Keratinocyte (primary cell): ENCODE data around the gene ACRBP. TPM values are rescaled to one million over a fixed set of nuclear protein-coding genes. Genes with fewer than 3 reads are reported as not detected.

Experiments
- DNase-seq: peaks from one replicate; pipeline ENCODE4 v3.0.0-alpha.2; 2011; ENCODE audit warnings: low read depth, missing footprints, low spot score
- FAIRE-seq: peaks from 2 replicates; lab custom pipeline; 2011; peaks lifted over from hg19 to GRCh38; lab: Jason Lieb, UNC
- H2AFZ ChIP-seq: 2 replicates; pipeline ENCODE4 v1.6.0; 2012; ENCODE audit warnings: low read length, control low read depth, inconsistent platforms; ENCODE audit not compliant: control insufficient read depth
- H3K27ac ChIP-seq: 2 replicates; pipeline ENCODE4 v1.5.1; 2011; ENCODE audit warnings: low read length; ENCODE audit not compliant: control insufficient read depth, insufficient read depth
- H3K27me3 ChIP-seq: 3 replicates; pipeline ENCODE4 v1.6.0; 2011; ENCODE audit warnings: low read length; ENCODE audit not compliant: control insufficient read depth, insufficient read depth; ENCODE audit errors: extremely low read depth
- H3K36me3 ChIP-seq, 2 experiments: 2 replicates in 1 of 2; 3 replicates in 1 of 2; pipeline ENCODE4 v1.5.1; 2011; ENCODE audit warnings: low read length in 2 of 2, mild to moderate bottlenecking in 1 of 2; ENCODE audit not compliant: control insufficient read depth in 2 of 2, insufficient read depth in 2 of 2; ENCODE audit errors: extremely low read depth in 1 of 2
- H3K4me1 ChIP-seq: 3 replicates; pipeline ENCODE4 v1.5.1; 2011; ENCODE audit warnings: low read length; ENCODE audit not compliant: control insufficient read depth, insufficient read depth; ENCODE audit errors: extremely low read depth
- H3K4me2 ChIP-seq: 3 replicates; pipeline ENCODE4 v1.6.0; 2011; ENCODE audit warnings: low read depth, low read length; ENCODE audit not compliant: control insufficient read depth, insufficient read depth; ENCODE audit errors: extremely low read depth
- H3K4me3 ChIP-seq, 3 experiments: fragments of 200-600 bp in 1 of 3; sonication (generic) in 1 of 3; 2 replicates in 2 of 3; 3 replicates in 1 of 3; pipeline ENCODE4 v1.5.1; 2011 to 2016; ENCODE audit warnings: low read length in 3 of 3, mild to moderate bottlenecking in 3 of 3, control low read depth in 2 of 3, inconsistent platforms in 1 of 3, low read depth in 1 of 3, mixed read lengths in 1 of 3, mixed run types in 1 of 3, moderate library complexity in 1 of 3; ENCODE audit not compliant: control insufficient read depth in 2 of 3, insufficient read depth in 2 of 3; ENCODE audit errors: extremely low read depth in 1 of 3
- H3K79me2 ChIP-seq: 2 replicates; pipeline ENCODE4 v1.6.0; 2012; ENCODE audit warnings: low read length; ENCODE audit not compliant: control insufficient read depth, insufficient read depth
- H3K9ac ChIP-seq: 3 replicates; pipeline ENCODE4 v1.6.0; 2011; ENCODE audit warnings: low read length; ENCODE audit not compliant: control insufficient read depth, insufficient read depth; ENCODE audit errors: extremely low read depth
- H3K9me1 ChIP-seq: 3 replicates; pipeline ENCODE4 v1.6.0; 2011; ENCODE audit warnings: low read length; ENCODE audit not compliant: control insufficient read depth, insufficient read depth; ENCODE audit errors: extremely low read depth
- H3K9me3 ChIP-seq: 2 replicates; pipeline ENCODE4 v1.5.1; 2012; ENCODE audit warnings: low read depth, low read length; ENCODE audit not compliant: control insufficient read depth
- H4K20me1 ChIP-seq: 3 replicates; pipeline ENCODE4 v1.6.0; 2011; ENCODE audit warnings: low read length; ENCODE audit not compliant: control insufficient read depth, insufficient read depth; ENCODE audit errors: extremely low read depth
- EZH2 ChIP-seq: IDR thresholded peaks from one replicate; pipeline ENCODE4 v1.6.1; 2012; ENCODE audit warnings: inconsistent platforms, mild to moderate bottlenecking, low read length, moderate library complexity
- dilution Hi-C: fragments of 300-500 bp; cut with MboI; formaldehyde crosslinking; loops from one replicate; pipeline ENCODE4 v1.7.0; 2020; ENCODE audit warnings: low sequenced_read_pairs; ENCODE audit not compliant: extremely low pct_ligation_motif_present
- polyA plus RNA-seq, 5 experiments: library from polyadenylated mRNA; depleted of rRNA in 3 of 5; stranded (reverse) in 3 of 5; stranded (forward) in 1 of 5; unstranded in 1 of 5; fragments of >200 nt; gene quantifications; 1 replicate in 1 of 5; 2 replicates in 3 of 5; 3 replicates in 1 of 5; pipeline versions ENCODE4 v1.2.1 to v1.2.3, GENCODE V29; 2011 to 2012; ENCODE audit warnings: missing spikeins in 2 of 5, low read depth in 1 of 5, low replicate concordance in 1 of 5
- TF ChIP-seq, protein P1 (sequence below), 3 experiments: IDR thresholded peaks in 1 of 3; conservative IDR thresholded peaks in 1 of 3; optimal IDR thresholded peaks in 1 of 3; 2 replicates in 2 of 3; 3 replicates in 1 of 3; pipeline versions ENCODE3 to v1.5.1; 2011; ENCODE audit warnings: low read length in 3 of 3, mild to moderate bottlenecking in 3 of 3, moderate library complexity in 2 of 3, control low read depth in 1 of 3, inconsistent platforms in 1 of 3; ENCODE audit not compliant: insufficient read depth in 2 of 3; ENCODE audit errors: extremely low read depth in 1 of 3

Gene ACRBP
- polyA plus RNA-seq, 1 donor (not counting 4 experiments of a cell fraction or from before 2014, with no cell fraction given) = 0.09 TPM

DNA sequence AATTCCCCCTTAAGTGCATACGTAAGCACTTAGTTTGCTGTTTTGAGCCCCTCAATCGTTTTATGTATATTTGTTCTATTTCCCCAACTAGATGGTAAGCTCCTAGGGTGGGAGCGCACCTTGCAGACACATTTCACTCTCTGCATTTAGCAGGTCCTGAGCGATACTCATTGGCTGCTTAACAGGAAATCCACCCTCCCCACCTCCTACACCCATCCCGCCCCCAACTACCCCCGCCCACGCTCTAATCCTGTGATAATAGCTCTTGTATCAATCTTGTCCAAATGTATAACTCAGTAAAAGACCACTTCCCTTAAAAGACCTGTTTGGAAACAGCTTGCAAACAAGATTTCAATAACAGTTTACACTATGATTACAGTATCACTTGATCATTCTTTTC, 19.6 kb downstream of the ACRBP start:
- FAIRE-seq (no peak), DNase-seq (no peak)
- dilution Hi-C loops = no loop called here
- H3K4me1 ChIP-seq = peaks cover 14% of the 10 kb centered on the region
- no peaks in the 10 kb centered on the region for H3K27me3 ChIP-seq
- H3K9me1 ChIP-seq = no peaks in the 10 kb centered on the region
- H3K36me3 ChIP-seq = peaks cover 3 to 4% of the 10 kb centered on the region in 2 experiments
- H3K9ac ChIP-seq = no peak overlapping the region
- no peak overlapping the region for H3K27ac ChIP-seq
- H2AFZ ChIP-seq = no peak overlapping the region
- TF ChIP-seq EZH2 = no peak
- TF ChIP-seq, protein P1, sequence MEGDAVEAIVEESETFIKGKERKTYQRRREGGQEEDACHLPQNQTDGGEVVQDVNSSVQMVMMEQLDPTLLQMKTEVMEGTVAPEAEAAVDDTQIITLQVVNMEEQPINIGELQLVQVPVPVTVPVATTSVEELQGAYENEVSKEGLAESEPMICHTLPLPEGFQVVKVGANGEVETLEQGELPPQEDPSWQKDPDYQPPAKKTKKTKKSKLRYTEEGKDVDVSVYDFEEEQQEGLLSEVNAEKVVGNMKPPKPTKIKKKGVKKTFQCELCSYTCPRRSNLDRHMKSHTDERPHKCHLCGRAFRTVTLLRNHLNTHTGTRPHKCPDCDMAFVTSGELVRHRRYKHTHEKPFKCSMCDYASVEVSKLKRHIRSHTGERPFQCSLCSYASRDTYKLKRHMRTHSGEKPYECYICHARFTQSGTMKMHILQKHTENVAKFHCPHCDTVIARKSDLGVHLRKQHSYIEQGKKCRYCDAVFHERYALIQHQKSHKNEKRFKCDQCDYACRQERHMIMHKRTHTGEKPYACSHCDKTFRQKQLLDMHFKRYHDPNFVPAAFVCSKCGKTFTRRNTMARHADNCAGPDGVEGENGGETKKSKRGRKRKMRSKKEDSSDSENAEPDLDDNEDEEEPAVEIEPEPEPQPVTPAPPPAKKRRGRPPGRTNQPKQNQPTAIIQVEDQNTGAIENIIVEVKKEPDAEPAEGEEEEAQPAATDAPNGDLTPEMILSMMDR (optimal IDR thresholded peaks at IDR 0.05 in 1 of 3, IDR thresholded peaks at IDR 0.05 in 1 of 3, conservative IDR thresholded peaks at IDR 0.05 in 1 of 3; ENCODE audit: extremely low read depth in 1 of 3, insufficient read depth in 2 of 3, low read length in 3 of 3) = no peak
- no peak overlapping the region for H3K4me3 ChIP-seq
- H3K4me2 ChIP-seq = no peak overlapping the region
- no peaks in the 10 kb centered on the region for H4K20me1 ChIP-seq
- no peaks in the 10 kb centered on the region for H3K9me3 ChIP-seq
- peaks cover 14% of the 10 kb centered on the region for H3K79me2 ChIP-seq

DNA sequence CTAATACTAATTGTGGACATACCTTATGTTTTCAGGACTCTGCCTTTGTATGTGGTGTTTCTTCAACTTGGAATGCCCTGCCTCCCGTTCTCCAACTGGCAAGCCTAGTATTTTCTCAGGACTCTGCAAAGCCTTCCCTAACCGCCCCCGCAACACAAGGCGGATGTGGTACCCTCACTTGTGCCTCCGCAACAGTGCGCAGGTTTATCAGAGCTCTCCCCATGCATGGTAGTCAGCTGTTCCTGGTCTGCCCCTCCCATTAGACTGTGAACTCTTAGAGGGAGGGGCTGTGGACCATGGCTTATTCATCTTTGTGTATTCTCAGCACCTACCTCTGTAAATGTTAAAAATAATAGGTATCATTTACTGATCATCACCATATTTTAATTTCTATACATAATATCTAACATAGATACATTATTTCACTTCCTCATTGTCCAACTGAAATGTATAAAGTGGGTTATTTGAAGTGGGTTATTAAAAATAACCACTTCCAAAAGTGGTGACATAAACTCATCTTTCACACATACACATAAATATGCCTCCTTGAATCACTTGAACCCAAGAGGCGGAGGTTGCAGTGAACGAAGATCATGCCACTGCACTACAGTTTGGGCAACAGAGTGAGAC, 20.5 kb downstream of the ACRBP start:
- H3K36me3 ChIP-seq = peaks cover 3 to 4% of the 10 kb centered on the region in 2 experiments
- FAIRE-seq (no peak), DNase-seq (no peak)
- peaks cover 14% of the 10 kb centered on the region for H3K79me2 ChIP-seq
- no peaks in the 10 kb centered on the region for H3K27me3 ChIP-seq
- H3K9me3 ChIP-seq = no peaks in the 10 kb centered on the region
- H3K9me1 ChIP-seq = no peaks in the 10 kb centered on the region
- no peak for TF ChIP-seq EZH2
- TF ChIP-seq, protein P1 (optimal IDR thresholded peaks at IDR 0.05 in 1 of 3, IDR thresholded peaks at IDR 0.05 in 1 of 3, conservative IDR thresholded peaks at IDR 0.05 in 1 of 3; ENCODE audit: extremely low read depth in 1 of 3, insufficient read depth in 2 of 3, low read length in 3 of 3) = no peak
- no peak overlapping the region for H3K4me3 ChIP-seq
- no peak overlapping the region for H3K27ac ChIP-seq
- H3K9ac ChIP-seq = no peak overlapping the region
- H3K4me2 ChIP-seq = no peak overlapping the region
- no peak overlapping the region for H2AFZ ChIP-seq
- H4K20me1 ChIP-seq = no peaks in the 10 kb centered on the region
- dilution Hi-C loops = no loop called here
- peaks cover 7% of the 10 kb centered on the region for H3K4me1 ChIP-seq
